ENCODE results near the gene FAM222B. TPM values are rescaled to one million over a fixed set of nuclear protein-coding genes. Genes with fewer than 3 reads are reported as not detected.

Gene FAM222B
- total RNA-seq, 1 experiment from 2014 or later, result 9.6 TPM

- no peaks in the 10 kb centered on the region for H3K9me3 ChIP-seq (ENCODE audit: low read length)
- peak overlapping the region; percentile 96 for H3K9ac ChIP-seq (ENCODE audit: low read length)
- H3K79me2 ChIP-seq (ENCODE audit: low read length), result peaks cover 28% of the 10 kb centered on the region
- peaks cover 36% of the 10 kb centered on the region for H3K36me3 ChIP-seq (ENCODE audit: insufficient read depth, low read length)
- no peaks in the 10 kb centered on the region for H3K27me3 ChIP-seq (ENCODE audit: low read length)
- H3K4me2 ChIP-seq (ENCODE audit: low read depth, low read length, poor library complexity, severe bottlenecking), result peak overlapping the region; percentile 98
- H3K4me3 ChIP-seq (ENCODE audit: low read length), result peak overlapping the region; percentile 95
- peaks cover 46% of the 10 kb centered on the region for H3K4me1 ChIP-seq (ENCODE audit: low read length)
- DNase-seq, result peak; percentile 68
- peaks cover 28% of the 10 kb centered on the region; the same call in 1 of the 2 replicates for H4K20me1 ChIP-seq (ENCODE audit: insufficient read depth, low read depth, low read length)
- H3K27ac ChIP-seq (ENCODE audit: low read length), result peak overlapping the region; percentile 92
- no peaks in the 10 kb centered on the region for H3K9me2 ChIP-seq (replicated peaks; ENCODE audit: insufficient read depth, low read length)
- no peak overlapping the region for H2AFZ ChIP-seq (ENCODE audit: low read length)
Measured at GRCh38 chr17:28720247-28720996, 122.2 kb downstream of the FAM222B start.

- Histone ChIP-seq H3K9me2 (replicated peaks; ENCODE audit: insufficient read depth, low read length) (no peaks in the 10 kb centered on the region), H3K9ac (ENCODE audit: low read length) (peak overlapping the region; percentile 96), H3K27me3 (ENCODE audit: low read length) (no peaks in the 10 kb centered on the region), H2AFZ (ENCODE audit: low read length) (peak overlapping the region; percentile 88; the same call in 1 of the 2 replicates), H3K4me3 (ENCODE audit: low read length) (peak overlapping the region; percentile 95), H3K36me3 (ENCODE audit: insufficient read depth, low read length) (peaks cover 33% of the 10 kb centered on the region), H3K9me3 (ENCODE audit: low read length) (no peaks in the 10 kb centered on the region), H3K79me2 (ENCODE audit: low read length) (peaks cover 28% of the 10 kb centered on the region), H3K4me2 (ENCODE audit: low read depth, low read length, poor library complexity, severe bottlenecking) (peak overlapping the region; percentile 98), H3K4me1 (ENCODE audit: low read length) (peaks cover 32% of the 10 kb centered on the region), H4K20me1 (ENCODE audit: insufficient read depth, low read depth, low read length) (peaks cover 28% of the 10 kb centered on the region; the same call in 1 of the 2 replicates), H3K27ac (ENCODE audit: low read length) (peak overlapping the region; percentile 92; the same call in 1 of the 2 replicates)
- no peak for DNase-seq
Measured at GRCh38 chr17:28719021-28719433, 123.6 kb downstream of the FAM222B start.

- H3K36me3 ChIP-seq (ENCODE audit: insufficient read depth, low read length), result peaks cover 31% of the 10 kb centered on the region
- H3K27ac ChIP-seq (ENCODE audit: low read length), result no peak overlapping the region
- H3K9me3 ChIP-seq (ENCODE audit: low read length), result no peaks in the 10 kb centered on the region
- peaks cover 29% of the 10 kb centered on the region for H3K4me1 ChIP-seq (ENCODE audit: low read length)
- DNase-seq, result no peak
- no peak overlapping the region for H2AFZ ChIP-seq (ENCODE audit: low read length)
- peaks cover 28% of the 10 kb centered on the region for H3K79me2 ChIP-seq (ENCODE audit: low read length)
- no peak overlapping the region for H3K9ac ChIP-seq (ENCODE audit: low read length)
- peaks cover 27% of the 10 kb centered on the region; the same call in 1 of the 2 replicates for H4K20me1 ChIP-seq (ENCODE audit: insufficient read depth, low read depth, low read length)
- H3K9me2 ChIP-seq (replicated peaks; ENCODE audit: insufficient read depth, low read length), result no peaks in the 10 kb centered on the region
- H3K4me2 ChIP-seq (ENCODE audit: low read depth, low read length, poor library complexity, severe bottlenecking), result peak overlapping the region; percentile 98
- H3K27me3 ChIP-seq (ENCODE audit: low read length), result no peaks in the 10 kb centered on the region
- no peak overlapping the region for H3K4me3 ChIP-seq (ENCODE audit: low read length)
Measured at GRCh38 chr17:28718333-28719020, 124.1 kb downstream of the FAM222B start.

- Histone ChIP-seq H3K9me3 (ENCODE audit: low read length) (no peaks in the 10 kb centered on the region), H3K27ac (ENCODE audit: low read length) (no peak within 1 kb of the TSS), H3K79me2 (ENCODE audit: low read length) (peaks cover 28% of the 10 kb centered on the region), H3K9me2 (replicated peaks; ENCODE audit: insufficient read depth, low read length) (no peaks in the 10 kb centered on the region), H2AFZ (ENCODE audit: low read length) (no peak within 1 kb of the TSS), H3K36me3 (ENCODE audit: insufficient read depth, low read length) (peaks cover 24% of the 10 kb centered on the region), H3K4me2 (ENCODE audit: low read depth, low read length, poor library complexity, severe bottlenecking) (peak within 1 kb of the TSS; percentile 98), H3K9ac (ENCODE audit: low read length) (no peak within 1 kb of the TSS), H4K20me1 (ENCODE audit: insufficient read depth, low read depth, low read length) (peaks cover 19% of the 10 kb centered on the region; the same call in 1 of the 2 replicates), H3K4me1 (ENCODE audit: low read length) (peaks cover 22% of the 10 kb centered on the region), H3K4me3 (ENCODE audit: low read length) (no peak within 1 kb of the TSS), H3K27me3 (ENCODE audit: low read length) (no peaks in the 10 kb centered on the region)
- DNase-seq, result no peak
Measured at GRCh38 chr17:28717578-28718332, 124.8 kb downstream of the FAM222B start, which contains the start of gene RAB34. Gene RAB34 (minus strand): TSS chr17:28717868. CDS start chr17:28717266, 602 bp downstream.

- Histone ChIP-seq H3K36me3 (ENCODE audit: insufficient read depth, low read length) (peaks cover 16% of the 10 kb centered on the region), H3K9me3 (ENCODE audit: low read length) (no peaks in the 10 kb centered on the region), H3K9ac (ENCODE audit: low read length) (no peak overlapping the region), H2AFZ (ENCODE audit: low read length) (no peak overlapping the region), H3K79me2 (ENCODE audit: low read length) (peaks cover 21% of the 10 kb centered on the region), H3K4me3 (ENCODE audit: low read length) (no peak overlapping the region), H3K4me1 (ENCODE audit: low read length) (peaks cover 22% of the 10 kb centered on the region), H4K20me1 (ENCODE audit: insufficient read depth, low read depth, low read length) (peaks cover 13% of the 10 kb centered on the region; the same call in 1 of the 2 replicates), H3K27ac (ENCODE audit: low read length) (no peak overlapping the region), H3K4me2 (ENCODE audit: low read depth, low read length, poor library complexity, severe bottlenecking) (no peak overlapping the region), H3K9me2 (replicated peaks; ENCODE audit: insufficient read depth, low read length) (no peaks in the 10 kb centered on the region), H3K27me3 (ENCODE audit: low read length) (no peaks in the 10 kb centered on the region)
- DNase-seq, result no peak
Measured at GRCh38 chr17:28716740-28717577, 125.6 kb downstream of the FAM222B start.

- peaks cover 26% of the 10 kb centered on the region for H3K4me1 ChIP-seq (ENCODE audit: low read length)
- H3K9ac ChIP-seq (ENCODE audit: low read length), result no peak overlapping the region
- no peaks in the 10 kb centered on the region for H3K9me2 ChIP-seq (replicated peaks; ENCODE audit: insufficient read depth, low read length)
- H3K9me3 ChIP-seq (ENCODE audit: low read length), result no peaks in the 10 kb centered on the region
- no peak overlapping the region for H3K4me2 ChIP-seq (ENCODE audit: low read depth, low read length, poor library complexity, severe bottlenecking)
- H2AFZ ChIP-seq (ENCODE audit: low read length), result no peak overlapping the region
- H4K20me1 ChIP-seq (ENCODE audit: insufficient read depth, low read depth, low read length), result no peaks in the 10 kb centered on the region; the same call in 1 of the 2 replicates
- H3K36me3 ChIP-seq (ENCODE audit: insufficient read depth, low read length), result peaks cover 1% of the 10 kb centered on the region; the same call in 1 of the 2 replicates
- no peak for DNase-seq
- no peaks in the 10 kb centered on the region for H3K27me3 ChIP-seq (ENCODE audit: low read length)
- H3K27ac ChIP-seq (ENCODE audit: low read length), result no peak overlapping the region
- no peak overlapping the region for H3K4me3 ChIP-seq (ENCODE audit: low read length)
- H3K79me2 ChIP-seq (ENCODE audit: low read length), result peaks cover 4% of the 10 kb centered on the region
Measured at GRCh38 chr17:28715217-28715616, 127.4 kb downstream of the FAM222B start.

- no peaks in the 10 kb centered on the region for H3K36me3 ChIP-seq (ENCODE audit: insufficient read depth, low read length)
- no peaks in the 10 kb centered on the region for H4K20me1 ChIP-seq (ENCODE audit: insufficient read depth, low read depth, low read length)
- H3K9me3 ChIP-seq (ENCODE audit: low read length), result no peaks in the 10 kb centered on the region
- no peak overlapping the region for H3K4me3 ChIP-seq (ENCODE audit: low read length)
- no peak overlapping the region for H3K27ac ChIP-seq (ENCODE audit: low read length)
- no peak for DNase-seq
- H2AFZ ChIP-seq (ENCODE audit: low read length), result no peak overlapping the region
- H3K4me1 ChIP-seq (ENCODE audit: low read length), result peaks cover 30% of the 10 kb centered on the region
- no peak overlapping the region for H3K9ac ChIP-seq (ENCODE audit: low read length)
- no peaks in the 10 kb centered on the region for H3K79me2 ChIP-seq (ENCODE audit: low read length)
- no peak overlapping the region for H3K4me2 ChIP-seq (ENCODE audit: low read depth, low read length, poor library complexity, severe bottlenecking)
- H3K27me3 ChIP-seq (ENCODE audit: low read length), result no peaks in the 10 kb centered on the region
- no peaks in the 10 kb centered on the region for H3K9me2 ChIP-seq (replicated peaks; ENCODE audit: insufficient read depth, low read length)
Measured at GRCh38 chr17:28714281-28714680, 128.3 kb downstream of the FAM222B start.

All from Karpas-422 (cell line).